T1000 (cell line): ENCODE measurements around the gene SLC22A9.
"Not testable (repeated sequence)": the region's sequence is repeated elsewhere in the genome, so short reads cannot be mapped to it uniquely, and the experiment has no call there.

ENCODE experiments used
- DNase-seq: peaks from one replicate; lab custom pipeline; 2025; ENCODE audit warnings: mixed read lengths; lab: John Stamatoyannopoulos, UW

The SLC22A9 gene

DNA sequence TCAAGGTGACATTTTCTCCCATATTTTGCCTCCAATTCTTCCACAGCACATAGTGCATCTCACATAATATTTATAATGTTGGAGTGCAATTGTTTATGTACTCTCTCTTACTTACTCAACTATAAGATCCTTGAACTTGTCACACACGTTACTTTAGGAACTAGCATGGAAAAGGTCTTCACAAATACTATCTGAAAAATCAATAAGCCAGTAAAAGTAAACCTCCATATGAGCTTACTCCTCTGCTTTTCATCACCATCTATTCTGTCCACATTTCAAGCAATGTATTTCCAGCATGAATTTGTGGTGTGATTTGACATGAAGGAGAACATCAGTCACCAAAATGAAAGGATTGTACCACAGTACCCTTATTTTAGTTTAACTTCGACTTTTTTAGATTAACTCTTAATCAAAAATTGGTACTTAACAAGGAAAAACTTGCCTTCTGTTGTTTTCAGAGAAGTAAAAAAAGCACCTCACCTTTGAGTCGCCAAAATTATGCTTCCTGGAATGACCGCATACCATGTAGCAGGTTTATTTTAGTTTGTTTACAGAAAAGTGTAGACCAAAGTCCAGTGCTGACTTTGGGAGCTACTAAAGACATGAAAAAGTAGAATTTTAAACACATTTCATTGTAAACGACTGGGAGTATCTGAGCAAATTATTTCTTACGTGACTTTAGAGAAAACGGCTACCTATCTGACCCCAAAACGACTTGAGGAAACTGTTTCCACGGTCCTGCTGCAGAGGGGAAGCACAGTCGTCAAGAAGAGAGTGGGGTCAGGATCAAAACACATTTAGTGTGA is at the start of gene SLC22A9:
SLC22A9 (plus strand) TSS at position 621 of the 806 bp plus-strand sequence. CDS start 272 bp downstream, outside the sequence.
- DNase-seq = no peak

DNA sequence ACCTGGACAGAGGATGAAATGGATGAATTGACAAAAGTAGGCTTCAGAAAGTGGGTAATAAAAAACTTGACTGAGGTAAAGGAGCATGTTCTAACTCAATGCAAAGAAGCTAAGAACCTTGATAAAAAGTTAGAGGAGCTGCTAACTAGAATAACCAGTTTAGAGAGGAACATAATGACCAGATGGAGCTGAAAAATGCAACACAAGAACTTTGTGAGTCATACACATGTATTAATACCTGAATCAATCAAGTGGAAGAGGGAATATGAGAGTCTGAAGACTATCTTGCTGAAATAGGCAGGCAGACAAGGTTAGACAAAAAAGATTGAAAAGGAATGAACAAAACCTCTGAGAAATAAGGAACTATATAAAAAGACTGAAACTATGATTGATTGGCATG is 47.9 kb upstream of the SLC22A9 start:
- no peak for DNase-seq

DNA sequence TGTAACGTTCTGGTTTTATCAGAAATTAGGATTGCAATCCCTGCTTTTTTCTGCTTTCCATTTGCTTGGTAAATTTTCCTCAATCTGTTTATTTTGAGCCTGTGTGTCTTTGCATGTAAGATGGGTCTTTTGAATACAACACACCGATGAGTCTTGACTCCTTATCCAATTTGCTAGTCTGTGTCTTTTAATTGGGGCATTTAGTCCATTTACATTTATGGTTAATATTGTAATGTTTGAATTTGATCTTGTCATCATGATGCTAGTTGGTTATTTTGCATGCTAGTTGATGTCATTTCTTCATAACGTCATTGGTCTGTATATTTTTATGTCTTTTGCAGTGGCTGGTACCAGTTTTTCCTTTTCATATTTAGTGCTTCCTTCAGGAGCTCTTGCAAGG is 34.5 kb upstream of the SLC22A9 start:
- DNase-seq = not testable (repeated sequence)

DNA sequence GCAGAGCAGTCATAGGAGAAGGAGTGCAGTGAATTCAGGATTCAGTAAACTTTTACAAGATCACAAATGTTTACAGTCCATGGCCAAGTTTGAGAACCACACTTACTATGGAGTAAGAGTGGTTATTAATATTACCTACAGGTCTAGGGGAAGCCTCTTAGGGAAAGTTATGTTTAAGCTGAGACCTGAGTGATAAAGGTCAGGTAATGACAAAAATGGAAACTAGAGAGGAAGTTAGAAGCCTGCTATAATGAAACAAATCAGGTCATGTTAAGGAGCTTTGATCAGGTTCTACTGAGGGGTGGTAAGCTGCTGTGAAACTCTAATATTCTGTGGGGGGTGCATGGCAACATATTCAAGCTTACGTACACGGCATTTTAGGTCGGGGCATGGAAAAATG is 32.5 kb upstream of the SLC22A9 start:
- no peak for DNase-seq

DNA sequence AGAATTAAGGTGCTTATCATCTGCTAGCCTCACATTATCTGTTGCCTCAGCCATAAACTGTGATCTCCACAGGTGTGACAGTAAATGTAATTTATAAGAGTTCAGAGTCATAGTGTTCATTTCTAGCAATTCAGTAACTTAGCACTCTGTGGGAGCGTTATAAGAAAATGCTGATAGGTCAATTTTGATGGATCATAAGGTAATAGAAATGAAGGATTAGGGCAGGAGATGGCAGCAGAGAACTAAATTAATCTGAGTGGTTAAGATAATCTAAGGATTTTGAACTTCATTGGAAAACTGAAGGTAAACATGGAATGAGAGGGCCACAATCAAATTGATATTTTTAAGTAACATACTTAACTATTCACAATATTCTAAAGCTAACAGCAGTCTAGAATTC is 26.5 kb upstream of the SLC22A9 start:
- no peak for DNase-seq

DNA sequence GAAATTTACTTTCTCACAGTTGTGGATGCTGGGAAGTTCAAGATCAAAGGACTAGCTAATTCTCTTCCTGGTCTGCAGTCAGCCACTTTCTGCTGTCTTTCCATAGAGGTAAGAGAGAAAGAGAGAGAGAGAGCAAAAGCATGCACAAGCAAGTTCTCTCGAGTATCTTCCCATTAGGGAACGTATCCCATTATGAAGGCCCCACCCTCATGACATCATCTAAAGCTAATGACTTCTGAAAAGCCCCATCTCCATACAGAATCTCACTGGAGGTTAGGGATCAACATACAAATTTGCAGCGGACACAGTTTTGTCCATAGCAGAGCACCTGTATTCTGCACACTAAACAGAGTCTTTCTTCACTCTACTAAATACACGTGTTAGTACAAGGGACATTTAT is 17.4 kb upstream of the SLC22A9 start:
- no peak for DNase-seq

DNA sequence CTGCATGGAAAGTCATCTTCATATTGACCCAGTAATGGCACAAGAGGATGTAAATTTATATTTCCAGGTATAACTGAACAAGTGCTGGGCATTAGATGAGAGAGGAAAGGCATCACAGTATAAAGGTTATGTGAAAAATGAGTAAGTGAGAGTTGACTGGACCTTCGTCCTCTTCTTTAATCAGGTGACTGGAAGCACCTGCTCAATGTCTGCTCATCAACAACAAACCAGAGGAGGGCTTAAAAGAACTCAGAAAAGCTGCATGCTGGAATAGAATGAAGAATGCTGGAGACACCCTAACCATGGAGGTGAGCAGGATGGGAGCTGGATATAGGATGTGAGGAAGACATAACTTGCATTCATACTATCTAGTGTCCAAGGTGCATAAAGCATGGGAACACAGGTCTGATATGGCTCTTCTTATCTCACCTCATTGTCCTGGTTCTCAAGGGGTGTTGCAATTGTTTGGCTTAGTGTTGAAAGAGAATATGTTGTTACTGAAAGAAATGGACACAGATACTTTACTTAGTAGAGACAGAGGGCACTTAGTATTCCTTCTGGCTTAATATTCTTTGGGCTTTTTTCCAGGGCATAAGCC is 7.3 kb upstream of the SLC22A9 start:
- DNase-seq = no peak

DNA sequence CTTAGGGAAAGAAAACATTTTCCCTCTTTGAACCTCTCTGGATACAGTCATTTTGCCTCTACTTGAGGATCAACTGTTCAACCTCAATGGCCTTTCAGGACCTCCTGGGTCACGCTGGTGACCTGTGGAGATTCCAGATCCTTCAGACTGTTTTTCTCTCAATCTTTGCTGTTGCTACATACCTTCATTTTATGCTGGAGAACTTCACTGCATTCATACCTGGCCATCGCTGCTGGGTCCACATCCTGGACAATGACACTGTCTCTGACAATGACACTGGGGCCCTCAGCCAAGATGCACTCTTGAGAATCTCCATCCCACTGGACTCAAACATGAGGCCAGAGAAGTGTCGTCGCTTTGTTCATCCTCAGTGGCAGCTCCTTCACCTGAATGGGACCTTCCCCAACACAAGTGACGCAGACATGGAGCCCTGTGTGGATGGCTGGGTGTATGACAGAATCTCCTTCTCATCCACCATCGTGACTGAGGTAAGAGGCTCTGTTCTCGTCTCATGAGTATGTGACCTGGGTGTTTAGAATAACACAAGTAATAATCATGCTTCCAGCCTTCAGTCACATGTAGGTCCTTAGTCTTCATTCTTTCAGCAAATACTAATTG is 495 bp downstream of the SLC22A9 start:
- no peak for DNase-seq

DNA sequence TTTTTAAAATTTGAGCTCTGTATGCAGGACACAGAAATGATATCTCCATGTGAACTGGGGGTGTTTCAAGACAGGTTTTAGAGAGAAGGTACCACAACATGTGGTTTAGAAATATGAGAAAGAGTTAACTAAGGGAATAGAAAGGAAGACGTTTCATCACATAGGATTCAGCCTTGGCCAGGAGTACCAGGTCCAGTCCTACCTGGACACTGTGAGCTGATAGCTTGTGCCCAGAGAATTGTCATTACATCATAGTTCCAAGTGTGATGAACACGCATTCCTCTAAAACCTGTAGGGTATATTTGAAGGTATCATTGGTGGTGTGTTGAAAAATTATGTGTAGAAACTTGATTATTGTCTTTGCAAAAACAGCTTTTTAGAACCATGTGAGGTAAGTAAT is 1.8 kb downstream of the SLC22A9 start:
- no peak for DNase-seq

DNA sequence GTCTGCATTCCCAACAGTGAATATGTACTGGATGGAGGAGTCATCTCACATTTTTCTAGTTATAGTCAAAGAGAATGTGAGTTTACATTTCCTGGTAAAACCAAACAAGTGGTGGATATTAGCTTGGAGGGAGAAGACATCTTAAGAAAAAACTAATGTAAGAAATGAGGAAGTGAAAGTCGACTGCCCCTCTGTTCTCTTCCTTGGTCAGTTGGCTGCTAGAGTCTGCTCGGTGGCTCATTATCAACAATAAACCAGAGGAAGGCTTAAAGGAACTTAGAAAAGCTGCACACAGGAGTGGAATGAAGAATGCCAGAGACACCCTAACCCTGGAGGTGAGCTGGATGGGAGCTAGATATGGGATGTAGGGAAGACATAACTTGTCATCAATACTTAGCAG is 5.8 kb downstream of the SLC22A9 start:
- DNase-seq = no peak

DNA sequence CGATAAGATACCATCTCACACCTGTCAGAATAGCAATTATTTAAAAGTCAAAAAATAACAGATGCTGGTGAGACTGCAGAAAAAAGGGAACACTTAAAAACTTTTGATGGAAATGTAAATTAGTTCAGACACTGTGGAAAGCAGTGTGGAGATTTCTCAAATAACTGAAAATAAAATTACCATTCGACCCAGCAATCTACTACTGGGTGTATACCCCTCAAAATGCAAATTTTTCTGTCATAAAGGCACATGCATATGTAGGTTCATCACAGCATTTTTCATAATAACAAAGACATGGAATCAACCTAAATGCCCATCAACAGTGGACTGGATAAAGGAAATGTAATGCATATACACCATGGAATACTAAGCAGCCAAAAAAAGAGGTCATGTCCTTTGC is 10.5 kb downstream of the SLC22A9 start:
- DNase-seq = no peak

DNA sequence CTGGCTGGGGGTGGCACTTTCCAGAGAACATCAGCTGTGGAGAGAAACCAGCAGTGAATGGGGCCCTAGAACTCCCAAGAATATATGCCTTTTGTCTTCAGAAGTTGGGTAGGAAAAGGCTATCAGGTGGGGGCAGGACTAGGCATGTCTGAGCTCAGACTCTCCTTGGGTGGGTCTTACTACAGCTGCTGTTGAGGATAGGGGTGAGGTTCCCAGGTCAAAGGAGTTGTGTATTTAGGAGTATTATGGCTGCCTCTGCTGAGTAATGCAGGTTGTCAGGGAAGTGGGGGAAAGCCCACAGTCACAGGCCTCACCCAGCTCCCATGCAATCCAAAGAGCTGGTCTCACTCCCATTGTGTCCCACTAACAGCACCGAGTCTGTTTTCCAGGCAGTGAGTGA is 26.1 kb downstream of the SLC22A9 start:
- no peak for DNase-seq

DNA sequence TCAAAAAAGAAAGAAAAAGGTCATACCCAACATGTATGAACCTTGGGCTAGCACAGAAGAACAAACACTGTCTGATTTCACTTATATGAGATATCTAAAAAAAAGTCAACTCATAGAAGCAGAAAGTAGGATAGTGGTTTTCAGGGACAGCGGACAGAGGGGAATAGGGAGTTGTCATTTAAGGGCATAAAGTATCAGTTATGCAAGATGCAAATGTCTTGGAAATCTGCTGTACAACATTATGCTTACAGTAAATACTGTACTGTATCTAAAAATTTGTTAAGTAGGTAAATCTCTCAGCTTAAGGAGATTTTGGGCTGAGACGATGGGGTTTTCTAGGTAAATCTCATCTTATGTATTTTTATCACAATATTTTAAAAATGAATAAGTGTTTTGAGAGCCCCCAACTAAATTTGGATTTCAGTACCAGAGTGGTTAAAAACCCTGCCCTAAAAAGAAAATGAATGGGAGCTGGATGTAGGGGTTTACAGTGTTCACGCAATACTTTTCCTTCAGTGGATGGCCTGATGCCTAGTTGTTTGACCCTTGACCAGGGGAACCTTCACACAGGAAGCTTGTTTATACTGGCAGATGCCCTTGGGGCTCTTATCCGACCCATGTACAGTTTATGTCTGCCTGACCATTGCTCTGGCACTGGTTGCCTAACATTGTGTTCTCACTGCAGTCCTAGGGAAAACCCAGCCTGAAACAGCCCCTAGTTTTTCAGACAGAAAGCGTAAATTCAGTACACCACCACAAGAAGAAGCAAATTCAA is 34.8 kb downstream of the SLC22A9 start:
- no peak for DNase-seq

DNA sequence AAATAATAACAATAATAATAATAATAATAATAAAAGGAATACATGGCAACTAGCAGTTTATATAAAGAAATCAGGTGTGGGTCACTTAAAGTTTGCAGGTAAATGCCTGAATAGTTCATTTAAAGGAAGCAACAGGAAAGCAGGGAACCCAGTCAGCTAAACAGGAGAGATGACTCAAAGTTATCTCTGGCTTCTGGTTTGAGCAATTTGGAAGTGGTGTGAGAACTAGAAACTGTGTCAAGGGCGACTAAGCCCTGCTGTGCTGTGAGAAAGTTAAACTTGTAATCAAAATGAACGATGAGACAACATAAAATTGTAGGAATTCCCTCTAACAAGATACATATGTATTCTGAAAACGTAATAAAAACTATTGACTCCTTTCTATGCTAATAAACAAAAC is 35.5 kb downstream of the SLC22A9 start:
- no peak for DNase-seq

DNA sequence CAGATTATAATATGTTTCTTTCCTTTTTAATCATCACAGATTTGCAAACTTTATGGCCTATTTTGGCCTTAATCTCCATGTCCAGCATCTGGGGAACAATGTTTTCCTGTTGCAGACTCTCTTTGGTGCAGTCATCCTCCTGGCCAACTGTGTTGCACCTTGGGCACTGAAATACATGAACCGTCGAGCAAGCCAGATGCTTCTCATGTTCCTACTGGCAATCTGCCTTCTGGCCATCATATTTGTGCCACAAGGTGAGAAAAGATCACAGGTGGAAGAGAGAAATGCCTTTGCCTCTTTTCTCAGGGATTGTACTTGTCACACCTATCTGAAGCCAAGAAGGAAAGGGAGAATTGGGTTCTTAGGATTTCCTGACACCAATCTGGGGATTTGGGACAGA is 36.9 kb downstream of the SLC22A9 start:
- no peak for DNase-seq

DNA sequence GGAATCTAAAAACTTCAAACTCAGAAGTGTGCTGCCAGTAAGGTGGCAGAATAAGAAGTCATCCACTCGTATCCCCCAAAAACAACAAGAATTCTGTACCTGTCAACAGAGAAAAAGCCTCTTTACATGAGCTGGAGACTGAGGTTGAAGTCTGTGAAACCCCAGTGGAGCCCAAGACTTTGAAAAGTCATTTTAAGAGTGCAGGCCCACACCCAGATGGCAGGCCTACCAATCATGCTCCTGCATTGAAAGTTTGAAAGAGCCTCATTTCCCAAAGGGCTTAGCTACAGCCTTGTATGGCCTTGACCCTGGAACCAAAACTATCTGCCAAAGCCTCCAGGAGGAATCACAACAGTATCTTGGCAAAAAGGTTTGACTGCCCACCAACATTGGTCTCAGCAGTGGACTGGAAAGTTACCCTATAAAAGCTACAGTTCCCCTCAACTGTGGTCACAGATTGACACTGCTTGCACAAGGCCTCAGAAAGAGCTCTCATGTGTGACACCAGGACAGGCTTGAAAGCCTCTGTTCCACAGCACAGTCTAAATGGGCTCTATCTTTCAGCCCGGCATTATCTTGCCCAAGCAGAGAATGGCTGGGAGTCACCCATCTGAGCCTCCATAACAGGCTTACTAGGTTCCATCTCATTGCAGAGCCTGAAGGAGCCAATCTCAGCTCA is 47.7 kb downstream of the SLC22A9 start:
- no peak for DNase-seq

DNA sequence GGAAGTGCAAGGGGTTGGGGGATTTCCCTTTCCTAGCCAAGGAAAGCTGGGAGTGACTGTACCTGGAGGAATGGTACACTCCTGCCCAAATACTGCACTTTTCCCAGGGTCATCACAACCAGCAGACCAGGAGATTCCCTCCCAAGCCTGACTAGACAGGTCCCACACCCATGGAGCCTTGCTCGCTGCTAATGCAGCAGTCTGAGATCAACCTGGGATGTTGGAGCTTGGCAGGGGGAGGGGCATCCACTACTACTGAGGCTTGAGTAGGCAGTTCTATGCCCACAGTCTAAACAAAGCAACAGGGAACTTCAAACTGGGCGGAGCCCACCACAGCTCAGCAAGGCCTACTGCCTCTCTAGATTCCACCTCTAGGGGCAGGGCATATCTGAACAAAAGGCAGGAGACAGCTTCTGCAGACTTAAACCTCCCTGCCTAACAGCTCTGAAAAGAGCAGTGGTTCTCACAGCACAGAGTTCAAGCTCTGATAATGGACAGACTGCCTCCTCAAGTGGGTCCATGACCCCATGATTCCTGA is 58.5 kb downstream of the SLC22A9 start:
- no peak for DNase-seq

DNA sequence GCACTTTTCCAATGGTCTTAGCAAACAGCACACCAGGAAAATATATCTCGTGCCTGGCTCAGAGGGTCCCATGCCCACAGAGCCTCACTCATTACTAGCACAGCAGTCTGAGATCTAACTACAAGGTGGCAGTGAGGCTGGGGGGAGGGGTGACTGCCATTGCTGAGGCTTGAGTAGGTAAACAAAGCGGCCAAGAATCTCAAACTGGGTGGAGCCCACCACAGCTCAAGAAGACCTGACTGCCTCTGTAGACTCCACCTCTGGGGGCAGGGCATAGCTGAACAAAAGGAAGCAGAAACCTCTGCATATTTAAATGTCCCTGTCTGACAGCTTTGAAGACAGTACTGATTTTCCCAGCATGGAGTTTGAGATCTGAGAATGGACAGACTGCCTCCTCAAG is 61.1 kb downstream of the SLC22A9 start:
- DNase-seq = not testable (repeated sequence)

DNA sequence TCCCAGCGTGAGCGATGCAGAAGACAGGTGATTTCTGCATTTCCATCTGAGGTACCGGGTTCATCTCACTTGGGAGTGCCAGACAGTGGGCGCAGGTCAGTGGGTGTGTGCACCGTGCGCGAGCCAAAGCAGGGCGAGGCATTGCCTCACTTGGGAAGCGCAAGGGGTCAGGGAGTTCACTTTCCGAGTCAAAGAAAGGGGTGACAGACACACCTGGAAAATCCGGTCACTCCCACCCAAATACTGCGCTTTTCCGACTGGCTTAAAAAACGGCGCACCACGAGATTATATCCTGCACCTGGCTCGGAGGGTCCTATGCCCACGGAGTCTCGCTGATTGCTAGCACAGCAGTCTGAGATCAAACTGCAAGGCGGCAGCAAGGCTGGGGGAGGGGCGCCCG is 65.8 kb downstream of the SLC22A9 start:
- not testable (repeated sequence) for DNase-seq

DNA sequence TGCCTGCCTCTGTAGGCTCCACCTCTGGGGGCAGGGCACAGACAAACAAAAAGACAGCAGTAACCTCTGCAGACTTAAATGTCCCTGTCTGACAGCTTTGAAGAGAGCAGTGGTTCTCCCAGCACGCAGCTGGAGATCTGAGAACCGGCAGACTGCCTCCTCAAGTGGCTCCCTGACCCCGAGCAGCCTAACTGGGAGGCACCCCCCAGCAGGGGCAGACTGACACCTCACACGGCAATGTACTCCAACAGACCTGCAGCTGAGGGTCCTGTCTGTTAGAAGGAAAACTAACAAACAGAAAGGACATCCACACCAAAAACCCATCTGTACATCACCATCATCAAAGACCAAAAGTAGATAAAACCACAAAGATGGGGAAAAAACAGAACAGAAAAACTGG is 66.2 kb downstream of the SLC22A9 start:
- DNase-seq = not testable (repeated sequence)

DNA sequence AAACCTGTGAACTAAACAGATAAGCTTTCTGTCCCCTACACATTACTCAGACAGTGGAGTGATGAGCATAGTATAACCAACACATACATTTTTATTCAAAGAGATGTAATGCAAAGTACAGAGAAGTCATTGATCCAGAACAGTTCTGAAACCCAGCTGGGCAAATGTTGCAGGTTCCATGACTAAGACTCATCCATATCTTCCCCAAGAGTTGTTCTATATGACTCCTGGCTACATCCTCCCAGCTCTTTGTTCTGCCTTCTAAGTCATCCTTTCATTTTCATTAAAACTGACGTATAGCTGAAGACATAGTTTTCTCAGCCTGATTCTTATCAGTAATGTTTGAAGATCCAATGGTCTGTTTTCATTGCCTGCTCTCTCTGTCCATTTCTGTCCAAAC is 74.1 kb downstream of the SLC22A9 start:
- DNase-seq = no peak

DNA sequence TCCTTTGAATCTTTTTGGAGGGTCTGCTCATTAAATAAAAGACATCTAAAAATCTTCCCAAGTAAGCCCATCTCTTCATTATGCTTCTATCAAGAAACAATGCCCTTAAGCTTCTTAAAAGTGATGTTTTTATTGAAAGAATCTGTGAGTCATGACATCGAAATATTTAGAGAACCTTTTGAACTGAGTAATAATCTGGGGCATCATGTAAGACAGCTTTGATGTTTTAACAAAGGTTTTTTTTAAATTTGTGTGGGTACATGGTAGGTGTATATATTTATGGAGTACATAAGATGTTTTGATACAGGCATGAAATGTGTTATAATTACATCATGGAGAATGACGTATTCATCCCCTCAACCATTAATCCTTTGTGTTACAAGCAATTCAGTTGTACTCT is 74.6 kb downstream of the SLC22A9 start:
- no peak for DNase-seq
